Activated T-cell treated with anti-CD3 and anti-CD28 coated beads for 48 hours (primary cell): ENCODE measurements around the gene SPIRE1.
"Not testable (repeated sequence)": the region's sequence is repeated elsewhere in the genome, so short reads cannot be mapped to it uniquely, and the experiment has no call there.

Experiments used
- DNase-seq: peaks from one replicate; pipeline ENCODE4 v3.0.0-alpha.2; 2020; ENCODE audit warnings: low read depth

The SPIRE1 gene

GRCh38 chr18:12552879-12553242 is 105.0 kb downstream of the SPIRE1 start:
- no peak for DNase-seq

- not testable (repeated sequence) for DNase-seq
Measured at GRCh38 chr18:12551943-12552878, 105.7 kb downstream of the SPIRE1 start.

GRCh38 chr18:12551466-12551865 is 106.4 kb downstream of the SPIRE1 start:
- not testable (repeated sequence) for DNase-seq

GRCh38 chr18:12543697-12544096 is 114.2 kb downstream of the SPIRE1 start:
- no peak for DNase-seq

- DNase-seq, result no peak
Measured at GRCh38 chr18:12540751-12541150, 117.2 kb downstream of the SPIRE1 start.

GRCh38 chr18:12539158-12539557 is 118.7 kb downstream of the SPIRE1 start:
- not testable (repeated sequence) for DNase-seq

- DNase-seq, result no peak
Measured at GRCh38 chr18:12534820-12535219, 123.1 kb downstream of the SPIRE1 start.

GRCh38 chr18:12532661-12533060 is 125.2 kb downstream of the SPIRE1 start:
- DNase-seq, result no peak

- no peak for DNase-seq
Measured at GRCh38 chr18:12531749-12532148, 126.2 kb downstream of the SPIRE1 start.

GRCh38 chr18:12520442-12520992 is 137.4 kb downstream of the SPIRE1 start:
- no peak for DNase-seq

- no peak for DNase-seq
Measured at GRCh38 chr18:12518832-12519531, 138.9 kb downstream of the SPIRE1 start.

- no peak for DNase-seq
Measured at GRCh38 chr18:12518326-12518725, 139.6 kb downstream of the SPIRE1 start.

- no peak for DNase-seq
Measured at GRCh38 chr18:12517142-12517825, 140.6 kb downstream of the SPIRE1 start.

- DNase-seq, result no peak
Measured at GRCh38 chr18:12516049-12516630, 141.8 kb downstream of the SPIRE1 start.

- no peak for DNase-seq
Measured at GRCh38 chr18:12515550-12515949, 142.4 kb downstream of the SPIRE1 start.

GRCh38 chr18:12507007-12507406 is 150.9 kb downstream of the SPIRE1 start:
- DNase-seq, result no peak

GRCh38 chr18:12500986-12501385 is 156.9 kb downstream of the SPIRE1 start:
- no peak for DNase-seq

GRCh38 chr18:12497839-12498238 is 160.1 kb downstream of the SPIRE1 start:
- no peak for DNase-seq

- no peak for DNase-seq
Measured at GRCh38 chr18:12497296-12497695, 160.6 kb downstream of the SPIRE1 start.

- no peak for DNase-seq
Measured at GRCh38 chr18:12492907-12493306, 165.0 kb downstream of the SPIRE1 start.

GRCh38 chr18:12491611-12492435 is 166.1 kb downstream of the SPIRE1 start:
- no peak for DNase-seq
